NCI-H1092 (cell line): Measurements from ENCODE around the gene ZNF718.
"Not testable (repeated sequence)": the region's sequence is repeated elsewhere in the genome, so short reads cannot be mapped to it uniquely, and the experiment has no call there.

ENCODE experiments used
- DNase-seq: peaks from one replicate; lab custom pipeline; 2025; lab: John Stamatoyannopoulos, UW

The ZNF718 gene

GRCh38 chr4:124275-125081 lies at the start of gene ZNF718:
TSS of gene ZNF718 (plus strand) at chr4:124501. CDS start at chr4:124671, 170 bp downstream.
- peak; percentile 97 for DNase-seq

GRCh38 chr4:85951-86350 lies 38.4 kb upstream of the ZNF718 start:
- DNase-seq: no peak

- not testable (repeated sequence) for DNase-seq
These were observed 37.6 kb upstream of the ZNF718 start for GRCh38 chr4:86559-87324.

GRCh38 chr4:98386-98785 lies 25.9 kb upstream of the ZNF718 start:
- no peak for DNase-seq

GRCh38 chr4:99863-100262 lies 24.4 kb upstream of the ZNF718 start:
- DNase-seq: no peak

- no peak for DNase-seq
These were observed 17.2 kb upstream of the ZNF718 start for GRCh38 chr4:107083-107443.

- no peak for DNase-seq
These were observed 16.6 kb upstream of the ZNF718 start for GRCh38 chr4:107444-108429.

GRCh38 chr4:112771-113170 lies 11.5 kb upstream of the ZNF718 start:
- DNase-seq: no peak

- no peak for DNase-seq
These were observed 10.6 kb upstream of the ZNF718 start for GRCh38 chr4:113732-114131.

- no peak for DNase-seq
These were observed 10.2 kb upstream of the ZNF718 start for GRCh38 chr4:114149-114548.

- DNase-seq: no peak
These were observed 7.8 kb upstream of the ZNF718 start for GRCh38 chr4:116499-116898.

- DNase-seq: no peak
These were observed 3.7 kb upstream of the ZNF718 start for GRCh38 chr4:120616-121015.

GRCh38 chr4:121408-122084 lies 2.8 kb upstream of the ZNF718 start:
- no peak for DNase-seq

- not testable (repeated sequence) for DNase-seq
These were observed 403 bp upstream of the ZNF718 start for GRCh38 chr4:123922-124274.

GRCh38 chr4:125091-125771 lies 930 bp downstream of the ZNF718 start:
- peak; percentile 19 for DNase-seq

- no peak for DNase-seq
These were observed 1.5 kb downstream of the ZNF718 start for GRCh38 chr4:125833-126232.

GRCh38 chr4:132483-132882 lies 8.2 kb downstream of the ZNF718 start:
- DNase-seq: no peak

GRCh38 chr4:138935-139334 lies 14.6 kb downstream of the ZNF718 start:
- DNase-seq: no peak

- DNase-seq: no peak
These were observed 15.4 kb downstream of the ZNF718 start for GRCh38 chr4:139691-140090.

GRCh38 chr4:146621-147020 lies 22.3 kb downstream of the ZNF718 start:
- no peak for DNase-seq

GRCh38 chr4:147233-147632 lies 22.9 kb downstream of the ZNF718 start:
- no peak for DNase-seq
